ENCODE results near the gene TTPAL. TPM values are rescaled to one million over a fixed set of nuclear protein-coding genes. Genes with fewer than 3 reads are reported as not detected.

The TTPAL gene
- total RNA-seq, 4 donors from 2014 or later, result 7.9 to 13.0 (median 11.6) TPM

- H3K9me3 ChIP-seq, result no peaks in the 10 kb centered on the region
- DNase-seq, result no peak
- intact Hi-C loops (cut with DNase I), result loop anchor here (10.0 kb wide), 2 partner anchors 67 to 247 kb away; partner anchors contain the start of gene OSER1
- H3K27ac ChIP-seq, result no peak overlapping the region
- WGBS, 2 donors, result 68 to 70% methylated on average over 5 of the region's 5 CpGs
- H3K36me3 ChIP-seq, result no peaks in the 10 kb centered on the region
- no peaks in the 10 kb centered on the region for H3K4me1 ChIP-seq
- no peaks in the 10 kb centered on the region for H3K27me3 ChIP-seq
- H3K4me3 ChIP-seq, result no peak overlapping the region
- TF ChIP-seq POLR2A (IDR thresholded peaks at IDR 0.05), result no peak
- TF ChIP-seq, protein P1, sequence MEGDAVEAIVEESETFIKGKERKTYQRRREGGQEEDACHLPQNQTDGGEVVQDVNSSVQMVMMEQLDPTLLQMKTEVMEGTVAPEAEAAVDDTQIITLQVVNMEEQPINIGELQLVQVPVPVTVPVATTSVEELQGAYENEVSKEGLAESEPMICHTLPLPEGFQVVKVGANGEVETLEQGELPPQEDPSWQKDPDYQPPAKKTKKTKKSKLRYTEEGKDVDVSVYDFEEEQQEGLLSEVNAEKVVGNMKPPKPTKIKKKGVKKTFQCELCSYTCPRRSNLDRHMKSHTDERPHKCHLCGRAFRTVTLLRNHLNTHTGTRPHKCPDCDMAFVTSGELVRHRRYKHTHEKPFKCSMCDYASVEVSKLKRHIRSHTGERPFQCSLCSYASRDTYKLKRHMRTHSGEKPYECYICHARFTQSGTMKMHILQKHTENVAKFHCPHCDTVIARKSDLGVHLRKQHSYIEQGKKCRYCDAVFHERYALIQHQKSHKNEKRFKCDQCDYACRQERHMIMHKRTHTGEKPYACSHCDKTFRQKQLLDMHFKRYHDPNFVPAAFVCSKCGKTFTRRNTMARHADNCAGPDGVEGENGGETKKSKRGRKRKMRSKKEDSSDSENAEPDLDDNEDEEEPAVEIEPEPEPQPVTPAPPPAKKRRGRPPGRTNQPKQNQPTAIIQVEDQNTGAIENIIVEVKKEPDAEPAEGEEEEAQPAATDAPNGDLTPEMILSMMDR (IDR thresholded peaks at IDR 0.05), result no peak
These were observed 13.9 kb upstream of the TTPAL start for GRCh38 chr20:44461803-44462174.

GRCh38 chr20:44463466-44463865 is 12.2 kb upstream of the TTPAL start:
- intact Hi-C loops (cut with DNase I), result loop anchor here (10.0 kb wide), 2 partner anchors 69 to 249 kb away; partner anchors contain the start of gene OSER1
- H3K4me1 ChIP-seq, result no peaks in the 10 kb centered on the region
- DNase-seq, result no peak
- WGBS, 2 donors, result 55 to 74% methylated on average over 5 of the region's 5 CpGs
- H3K36me3 ChIP-seq, result no peaks in the 10 kb centered on the region
- H3K9me3 ChIP-seq, result no peaks in the 10 kb centered on the region
- no peak overlapping the region for H3K27ac ChIP-seq
- no peaks in the 10 kb centered on the region for H3K27me3 ChIP-seq
- no peak overlapping the region for H3K4me3 ChIP-seq
- TF ChIP-seq POLR2A (IDR thresholded peaks at IDR 0.05), result no peak
- TF ChIP-seq, protein P1 (IDR thresholded peaks at IDR 0.05), result no peak

DNA sequence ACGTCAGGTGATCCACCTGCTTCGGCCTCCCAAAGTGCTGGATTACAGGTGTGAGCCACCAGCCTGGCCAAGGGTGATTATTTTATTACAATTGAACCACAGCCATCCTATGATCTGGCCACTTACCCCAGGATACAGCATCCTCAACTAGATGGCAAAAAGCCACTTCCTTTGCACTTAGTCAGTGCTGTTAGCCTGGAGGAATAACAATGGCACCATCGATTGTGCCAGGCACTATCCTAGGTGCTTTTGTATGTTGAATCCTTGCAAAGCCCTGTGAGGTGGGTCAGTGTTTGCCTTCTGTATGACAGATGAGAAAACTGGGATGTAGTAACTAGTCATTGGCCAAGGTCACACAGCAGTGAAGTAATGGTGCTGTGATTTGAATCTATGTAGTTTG is 11.2 kb upstream of the TTPAL start:
- H3K9me3 ChIP-seq, result no peaks in the 10 kb centered on the region
- DNase-seq, result no peak
- no peaks in the 10 kb centered on the region for H3K36me3 ChIP-seq
- H3K27ac ChIP-seq, result no peak overlapping the region
- 59 to 80% methylated on average over 3 of the region's 3 CpGs for WGBS, 2 donors
- no peaks in the 10 kb centered on the region for H3K27me3 ChIP-seq
- H3K4me3 ChIP-seq, result no peak overlapping the region
- TF ChIP-seq POLR2A (IDR thresholded peaks at IDR 0.05), result no peak
- TF ChIP-seq, protein P1 (IDR thresholded peaks at IDR 0.05), result no peak
- intact Hi-C loops (cut with DNase I), result loop anchor here (10.0 kb wide), 2 partner anchors 70 to 250 kb away; partner anchors contain the start of gene OSER1
- H3K4me1 ChIP-seq, result no peaks in the 10 kb centered on the region

DNA sequence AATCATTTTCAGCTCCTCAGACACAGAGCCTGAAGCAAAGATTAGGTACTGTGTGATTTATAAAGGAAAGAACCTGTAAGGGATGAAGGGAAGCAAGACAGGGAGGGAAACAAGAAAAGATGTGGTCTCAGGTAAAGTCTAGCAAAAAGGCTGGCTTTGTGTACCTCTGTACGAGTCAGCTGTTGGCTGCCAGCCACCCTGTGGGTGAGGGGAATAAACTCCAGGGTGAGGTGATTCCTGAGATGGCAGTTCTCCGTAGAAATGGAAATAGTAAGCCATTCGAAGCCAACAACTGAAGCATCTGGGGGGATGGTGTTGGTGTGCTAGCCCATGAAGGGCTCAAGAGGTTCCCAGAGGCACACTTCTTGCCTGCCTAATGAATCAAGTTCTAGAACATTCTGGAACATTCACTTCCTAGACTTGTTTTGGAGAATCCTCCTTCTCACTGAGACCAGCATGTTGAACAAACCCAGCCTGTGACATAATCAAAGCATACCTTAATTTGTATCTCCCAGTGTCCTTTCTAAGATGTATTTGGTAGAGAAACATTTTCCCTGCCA is 10.6 kb upstream of the TTPAL start:
- 49 to 50% methylated on average over 3 of the region's 3 CpGs for WGBS, 2 donors
- intact Hi-C loops (cut with DNase I), result loop anchor here (10.0 kb wide), 2 partner anchors 70 to 250 kb away; partner anchors contain the start of gene OSER1
- Histone ChIP-seq H3K27ac (no peak overlapping the region), H3K9me3 (no peaks in the 10 kb centered on the region), H3K36me3 (no peaks in the 10 kb centered on the region), H3K27me3 (no peaks in the 10 kb centered on the region), H3K4me3 (no peak overlapping the region), H3K4me1 (no peaks in the 10 kb centered on the region)
- TF ChIP-seq, protein P1 (IDR thresholded peaks at IDR 0.05), result no peak
- TF ChIP-seq POLR2A (IDR thresholded peaks at IDR 0.05), result no peak
- no peak for DNase-seq

- no peaks in the 10 kb centered on the region for H3K27me3 ChIP-seq
- DNase-seq, result no peak
- WGBS, 2 donors, result 69 to 72% methylated on average over 6 to 7 of the region's 12 CpGs
- H3K27ac ChIP-seq, result no peak overlapping the region
- no peak overlapping the region for H3K4me3 ChIP-seq
- intact Hi-C loops (cut with DNase I), result loop anchor here (10.0 kb wide), 2 partner anchors 73 to 253 kb away; partner anchors contain the start of gene OSER1
- H3K4me1 ChIP-seq, result no peaks in the 10 kb centered on the region
- no peaks in the 10 kb centered on the region for H3K9me3 ChIP-seq
- H3K36me3 ChIP-seq, result no peaks in the 10 kb centered on the region
- TF ChIP-seq POLR2A (IDR thresholded peaks at IDR 0.05), result no peak
- TF ChIP-seq, protein P1 (IDR thresholded peaks at IDR 0.05), result no peak
These were observed 8.3 kb upstream of the TTPAL start for GRCh38 chr20:44467289-44467883.

Data from esophagus squamous epithelium (tissue), 5 donors.